GM21737 (cell line): Measurements from ENCODE around the gene RAB7B.

Experiments
- ATAC-seq: cut with Tn5 transposase; IDR thresholded peaks from one replicate; pipeline ENCODE4 v1.9.1; 2021; ENCODE audit warnings: mild to moderate bottlenecking, moderate library complexity; ENCODE audit not compliant: unreplicated experiment

The RAB7B gene

DNA sequence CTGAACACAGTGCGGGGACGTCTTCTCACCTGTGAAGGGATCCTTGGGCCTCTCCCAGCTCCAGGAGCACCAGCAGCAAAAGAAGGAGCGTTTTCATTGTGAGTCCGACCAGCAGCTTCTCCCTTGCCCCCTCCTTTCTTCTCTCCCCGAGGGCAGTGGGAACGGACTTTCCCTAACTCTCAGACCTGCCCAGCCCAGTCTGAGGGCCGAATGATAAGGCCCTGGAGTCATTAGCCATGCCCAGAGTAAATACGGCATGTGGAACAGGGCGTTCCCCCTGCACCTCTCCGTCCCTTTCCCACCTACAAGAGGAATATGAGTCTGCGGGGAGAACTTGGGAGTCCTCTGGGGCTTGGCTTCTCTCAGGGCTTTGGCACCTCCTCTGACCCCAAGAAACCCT lies 20.5 kb upstream of the RAB7B start, which contains the start of gene CTSE:
Gene CTSE, minus strand, starts transcription at position 201 of the 400 bp plus-strand sequence. Its CDS starts 104 bp downstream, at position 97.
- ATAC-seq: no peak

GRCh38 chr1:206022766-206023165 lies 19.6 kb upstream of the RAB7B start:
- ATAC-seq: no peak

DNA sequence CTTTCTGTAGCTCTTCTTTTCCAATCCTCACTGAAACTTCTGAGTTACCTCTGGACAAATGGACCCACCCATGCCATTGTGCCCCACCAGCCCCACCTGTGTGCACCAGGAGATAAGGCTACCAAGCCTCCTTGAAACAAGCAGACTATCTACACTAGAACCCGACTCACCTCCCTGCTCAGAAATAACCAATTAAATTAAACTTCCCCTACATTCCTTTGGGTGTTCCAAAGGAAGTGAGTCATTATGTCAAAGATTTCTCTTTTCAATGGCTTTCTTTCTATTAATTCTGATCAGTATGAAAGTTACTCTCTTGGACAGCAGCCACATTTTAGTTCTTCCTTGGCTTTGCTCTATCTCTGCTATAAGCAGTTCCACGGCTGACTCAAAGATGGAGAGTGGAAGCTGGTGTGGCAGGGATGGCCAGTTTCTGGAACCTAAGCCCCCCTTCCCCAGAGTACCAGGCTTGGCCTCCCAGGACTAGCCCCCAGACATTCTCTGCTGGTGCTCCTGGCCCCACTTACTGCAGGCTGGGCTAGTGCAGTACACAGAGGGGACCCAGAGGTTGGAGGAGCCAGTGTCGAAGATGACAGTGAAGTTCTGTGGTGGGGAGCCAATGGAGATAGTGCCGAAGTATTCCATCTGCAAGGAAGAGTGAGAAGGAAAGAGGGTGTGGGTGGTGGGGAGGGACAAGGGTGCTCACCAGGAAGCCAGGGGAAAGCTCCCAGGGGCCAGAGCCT lies 18.6 kb upstream of the RAB7B start:
- ATAC-seq: no peak

GRCh38 chr1:206021008-206021625 lies 17.9 kb upstream of the RAB7B start:
- no peak for ATAC-seq

GRCh38 chr1:206020393-206021007 lies 17.3 kb upstream of the RAB7B start:
- ATAC-seq: no peak

- ATAC-seq: no peak
These were observed 11.9 kb upstream of the RAB7B start for GRCh38 chr1:206015071-206015470.

DNA sequence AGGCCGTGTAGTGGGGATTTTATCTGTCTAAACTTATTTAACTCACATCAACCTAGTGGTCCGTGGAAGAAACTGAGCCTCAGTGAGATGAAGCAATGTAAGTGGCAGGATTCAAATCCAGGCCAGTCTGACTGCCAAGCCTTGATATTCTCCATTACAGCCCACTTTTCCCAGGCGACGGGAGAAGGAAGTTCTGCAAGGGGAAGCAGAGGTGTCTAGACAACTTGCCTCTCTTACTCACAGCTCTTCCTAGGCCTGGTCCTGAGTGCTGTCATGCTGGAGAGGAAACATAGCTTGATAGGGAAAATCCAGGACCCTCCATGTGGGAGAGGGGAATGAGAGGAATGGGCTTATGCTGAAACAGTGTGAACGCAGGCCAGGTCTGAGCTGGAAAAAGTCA lies 11.4 kb upstream of the RAB7B start:
- ATAC-seq: no peak

- ATAC-seq: no peak
These were observed 10.0 kb upstream of the RAB7B start for GRCh38 chr1:206013026-206013795.

DNA sequence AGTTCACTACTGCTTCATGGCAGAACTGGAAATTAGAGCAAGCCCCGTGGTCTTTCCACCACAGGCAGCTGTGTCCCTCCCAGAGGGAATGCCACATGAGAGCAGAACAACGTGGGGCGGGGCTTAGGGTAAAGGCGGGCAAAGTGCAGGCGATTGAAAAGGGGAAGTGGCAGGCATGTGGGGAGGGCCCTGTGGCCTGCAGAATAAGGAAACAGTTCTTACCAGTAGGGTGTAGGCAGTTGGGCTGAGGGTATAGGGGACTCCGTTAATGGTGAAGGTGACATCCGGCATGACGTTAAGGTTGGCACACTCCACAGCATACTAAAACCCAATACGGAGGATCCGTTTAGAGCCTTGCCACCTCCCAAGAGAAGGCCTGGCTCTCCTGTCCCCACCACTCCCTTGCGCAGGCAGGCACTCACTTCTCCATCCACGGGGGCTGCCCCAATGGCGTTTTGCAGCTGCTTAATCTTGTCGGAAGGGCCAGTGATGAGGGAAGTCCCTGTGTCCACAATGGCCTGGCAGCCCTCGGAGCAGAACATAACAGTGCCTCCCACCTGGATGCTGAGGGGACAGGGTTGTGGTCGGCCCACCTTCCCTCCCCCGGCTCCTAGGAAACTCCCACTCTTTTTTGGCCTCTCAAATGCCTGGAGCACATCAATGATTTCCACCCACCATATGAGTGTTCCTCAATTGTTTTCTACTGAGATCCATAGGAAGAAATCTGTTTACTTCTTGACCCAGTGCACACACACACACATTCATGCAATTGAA lies 9.1 kb upstream of the RAB7B start:
- ATAC-seq: peak; percentile 94

GRCh38 chr1:206011057-206011456 lies 7.9 kb upstream of the RAB7B start:
- ATAC-seq: no peak

DNA sequence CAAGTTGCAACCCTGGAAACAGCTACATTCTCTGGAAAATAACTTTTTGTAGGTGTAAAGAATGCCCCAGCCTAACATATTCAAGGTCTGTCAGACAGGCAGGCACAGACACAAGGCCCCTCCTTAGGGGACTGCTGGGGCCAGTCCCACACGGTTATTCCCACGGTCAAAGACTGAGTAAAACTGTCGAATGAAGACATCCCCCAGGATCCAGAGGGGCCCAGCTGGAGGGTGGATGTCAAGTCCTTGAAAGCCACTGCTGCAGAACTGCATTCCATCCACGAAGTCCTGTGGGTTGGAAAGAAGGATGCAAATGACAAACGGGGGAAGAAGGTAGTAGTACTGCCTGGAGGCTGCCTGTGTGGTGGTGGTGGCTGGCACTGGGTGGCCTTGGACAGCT lies 6.9 kb upstream of the RAB7B start:
- no peak for ATAC-seq

DNA sequence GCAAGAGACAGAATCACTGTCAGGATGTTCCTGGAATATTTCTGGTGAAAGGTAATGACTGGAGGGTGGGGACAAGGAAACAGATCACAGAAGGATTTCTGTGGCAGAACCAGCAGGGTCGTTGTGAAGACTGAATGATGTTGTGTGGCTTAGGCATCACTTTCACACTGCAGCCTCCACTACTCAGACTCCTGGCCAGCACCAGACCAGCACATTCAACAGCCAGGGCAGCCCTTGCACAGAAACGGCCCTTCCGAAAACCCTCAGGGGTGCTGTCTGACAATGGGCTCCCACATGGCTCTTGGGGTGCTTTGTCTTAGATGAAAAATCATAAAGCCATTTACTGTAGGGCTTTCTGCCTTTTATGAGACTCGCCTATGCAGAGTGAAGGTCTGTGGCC lies 3.8 kb upstream of the RAB7B start:
- ATAC-seq: no peak

GRCh38 chr1:206005778-206006180 lies 2.6 kb upstream of the RAB7B start:
- ATAC-seq: no peak

- ATAC-seq: no peak
These were observed 2.0 kb upstream of the RAB7B start for GRCh38 chr1:206005234-206005633.

- no peak for ATAC-seq
These were observed 1.6 kb upstream of the RAB7B start for GRCh38 chr1:206004826-206005225.

- ATAC-seq: no peak
These were observed 932 bp upstream of the RAB7B start for GRCh38 chr1:206003854-206004800.

- no peak for ATAC-seq
These were observed 1.0 kb downstream of the RAB7B start for GRCh38 chr1:206002160-206002559.

DNA sequence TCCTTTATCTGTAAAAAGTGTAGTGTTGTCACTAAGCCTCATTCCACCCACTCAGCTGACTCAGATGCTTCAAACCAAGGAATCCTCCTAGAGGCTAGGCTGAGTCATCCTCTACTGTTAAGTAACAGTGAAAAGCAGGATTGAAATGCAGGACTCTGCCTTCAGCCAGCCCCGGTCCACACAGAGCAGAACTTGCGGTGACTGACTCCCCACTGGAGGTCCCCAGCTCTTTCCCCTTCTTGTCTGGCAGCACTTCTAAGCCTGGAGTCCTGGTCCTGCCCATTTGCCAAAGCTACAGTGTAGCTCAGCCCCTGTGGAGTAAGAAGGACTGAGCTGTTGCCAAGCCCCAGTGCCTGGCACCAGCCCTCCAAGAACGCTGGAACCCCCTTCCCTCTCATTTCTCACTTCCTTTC lies 1.7 kb downstream of the RAB7B start:
- ATAC-seq: no peak

- no peak for ATAC-seq
These were observed 2.4 kb downstream of the RAB7B start for GRCh38 chr1:206000641-206001339.
